Body of pancreas (tissue), 4 donors: ENCODE results near the gene CA12. TPM values are rescaled to one million over a fixed set of nuclear protein-coding genes. Genes with fewer than 3 reads are reported as not detected.

Experiments used
- ATAC-seq: fragments of 150-250 bp; one replicate; pipeline ENCODE4 v1.9.1; 2016
- DNase-seq, 4 donors: peaks; one replicate each; pipeline ENCODE4 v3.0.0-alpha.2; 2019
- H3K27ac ChIP-seq, 4 donors: fragments of 200-600 bp; sonication (generic); 1 replicate in 3 of 4; 2 replicates in 1 of 4; pipeline versions ENCODE4 v1.5.1 to v1.6.1; 2016 to 2019; ENCODE audit warnings: mild to moderate bottlenecking in 1 of 4, mixed read lengths in 1 of 4, moderate library complexity in 1 of 4
- H3K27me3 ChIP-seq, 2 donors: fragments of 200-600 bp; sonication (generic); one replicate each; pipeline ENCODE4 v1.6.0; 2016; ENCODE audit warnings: mild to moderate bottlenecking in 1 of 2
- H3K36me3 ChIP-seq, 2 donors: fragments of 200-600 bp; sonication (generic); replicated peaks in 1 of 2; 2 replicates each; pipeline ENCODE4 v1.5.1; 2016; ENCODE audit warnings: low read depth in 2 of 2; ENCODE audit not compliant: insufficient read depth in 1 of 2
- H3K4me1 ChIP-seq: fragments of 200-600 bp; sonication (generic); one replicate; pipeline ENCODE4 v1.6.0; 2016
- H3K4me3 ChIP-seq, 2 donors: fragments of 200-600 bp; sonication (generic); 1 replicate in 1 of 2; 2 replicates in 1 of 2; pipeline ENCODE4 v1.5.1; 2016 to 2019
- H3K9me3 ChIP-seq, 3 donors: fragments of 200-600 bp; sonication (generic); 1 replicate in 2 of 3; 2 replicates in 1 of 3; pipeline ENCODE4 v1.5.1; 2016
- POLR2A ChIP-seq, 3 donors: fragments of 450-650 bp; IDR thresholded peaks; one replicate each; pipeline ENCODE4 v1.6.1; 2016; ENCODE audit warnings: antibody characterized with exemption in 3 of 3, mild to moderate bottlenecking in 2 of 3
- WGBS, 2 donors: methylation state at CpG; one replicate each; pipeline ENCODE4 v1.1.5; 2017; 5-methylcytosine and 5-hydroxymethylcytosine counted together
- intact Hi-C: fragments of 100-400 bp; cut with DNase I; formaldehyde crosslinking; loops from one replicate; pipeline ENCODE4 v1.15.1; 2023
- total RNA-seq, 2 donors: library from RNA; depleted of rRNA; stranded (reverse); fragments of >200 nt; gene quantifications; one replicate each; pipeline ENCODE4 v1.1.0, GENCODE V29; 2016
- TF ChIP-seq, protein P1 (sequence below), 7 experiments: fragments of 450-650 bp in 4 of 7; fragments of 200-600 bp in 3 of 7; sonication (generic) in 3 of 7; IDR thresholded peaks; one replicate each; pipeline ENCODE4 v1.5.1; 2016 to 2019; ENCODE audit warnings: antibody characterized with exemption in 7 of 7

CA12 gene
- total RNA-seq, 2 donors from 2014 or later = 16.1 to 25.7 TPM

- Histone ChIP-seq H3K36me3 (no peaks in the 10 kb centered on the region), H3K9me3 (no peaks in the 10 kb centered on the region), H3K27me3 (no peaks in the 10 kb centered on the region), H3K4me1 (no peaks in the 10 kb centered on the region), H3K4me3 (no peak overlapping the region), H3K27ac (no peak overlapping the region)
- ATAC-seq = no peak
- TF ChIP-seq, protein P1, sequence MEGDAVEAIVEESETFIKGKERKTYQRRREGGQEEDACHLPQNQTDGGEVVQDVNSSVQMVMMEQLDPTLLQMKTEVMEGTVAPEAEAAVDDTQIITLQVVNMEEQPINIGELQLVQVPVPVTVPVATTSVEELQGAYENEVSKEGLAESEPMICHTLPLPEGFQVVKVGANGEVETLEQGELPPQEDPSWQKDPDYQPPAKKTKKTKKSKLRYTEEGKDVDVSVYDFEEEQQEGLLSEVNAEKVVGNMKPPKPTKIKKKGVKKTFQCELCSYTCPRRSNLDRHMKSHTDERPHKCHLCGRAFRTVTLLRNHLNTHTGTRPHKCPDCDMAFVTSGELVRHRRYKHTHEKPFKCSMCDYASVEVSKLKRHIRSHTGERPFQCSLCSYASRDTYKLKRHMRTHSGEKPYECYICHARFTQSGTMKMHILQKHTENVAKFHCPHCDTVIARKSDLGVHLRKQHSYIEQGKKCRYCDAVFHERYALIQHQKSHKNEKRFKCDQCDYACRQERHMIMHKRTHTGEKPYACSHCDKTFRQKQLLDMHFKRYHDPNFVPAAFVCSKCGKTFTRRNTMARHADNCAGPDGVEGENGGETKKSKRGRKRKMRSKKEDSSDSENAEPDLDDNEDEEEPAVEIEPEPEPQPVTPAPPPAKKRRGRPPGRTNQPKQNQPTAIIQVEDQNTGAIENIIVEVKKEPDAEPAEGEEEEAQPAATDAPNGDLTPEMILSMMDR (IDR thresholded peaks at IDR 0.05) = no peak
- TF ChIP-seq POLR2A (IDR thresholded peaks at IDR 0.05) = no peak
- WGBS, 2 donors = 85 to 88% methylated on average over 3 of the region's 3 CpGs
- intact Hi-C loops = no loop called here
- DNase-seq = no peak
Measured at GRCh38 chr15:63340878-63341277, 40.8 kb downstream of the CA12 start.

DNA sequence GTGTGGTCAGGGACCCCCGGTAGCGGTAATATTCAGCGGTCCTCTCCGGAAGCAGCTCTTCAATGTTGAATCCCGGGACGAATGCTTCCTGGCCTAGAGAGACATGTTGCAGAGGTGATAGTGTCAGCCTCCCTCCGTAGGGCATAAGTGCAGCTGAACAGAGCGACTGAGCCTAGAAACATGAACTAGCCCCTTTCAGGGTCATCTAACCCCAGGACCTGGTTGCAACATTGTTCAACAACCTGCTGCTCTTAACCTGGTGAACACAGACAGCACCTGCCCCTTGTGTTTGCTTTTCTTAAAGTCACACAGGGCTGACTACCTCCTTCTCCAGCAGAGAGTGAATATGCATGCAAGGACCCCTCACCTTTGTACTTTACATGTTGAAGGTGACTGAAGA lies 41.3 kb downstream of the CA12 start:
- DNase-seq = no peak

DNA sequence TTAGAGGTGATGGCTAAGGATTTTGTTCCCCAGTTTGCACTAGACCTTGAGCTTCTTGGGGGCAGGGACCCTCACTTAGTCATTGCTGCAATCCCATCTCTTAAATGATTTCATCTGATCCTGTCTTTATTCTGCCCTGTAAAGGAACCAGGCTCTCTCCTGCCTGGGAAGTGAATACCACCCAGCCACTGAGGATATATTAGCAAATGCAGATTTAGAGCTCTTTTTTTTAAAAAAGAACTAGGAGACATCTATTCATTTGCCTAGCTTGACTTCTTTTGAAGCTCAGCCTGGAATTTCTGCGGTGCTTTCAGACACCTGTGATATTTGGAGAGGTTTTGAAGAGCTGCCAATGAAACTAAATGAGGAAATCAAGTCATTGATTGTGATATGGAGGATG lies 41.8 kb downstream of the CA12 start:
- Histone ChIP-seq H3K9me3 (no peaks in the 10 kb centered on the region), H3K27me3 (no peaks in the 10 kb centered on the region), H3K4me1 (no peaks in the 10 kb centered on the region), H3K4me3 (no peak overlapping the region), H3K27ac (no peak overlapping the region), H3K36me3 (no peaks in the 10 kb centered on the region)
- DNase-seq (no peak), ATAC-seq (no peak)
- TF ChIP-seq, protein P1 (IDR thresholded peaks at IDR 0.05) = no peak
- no peak for TF ChIP-seq POLR2A (IDR thresholded peaks at IDR 0.05)
- intact Hi-C loops = no loop called here
- WGBS, 2 donors = 55 to 73% methylated on average over 1 of the region's 1 CpG

More for the DNA sequence above, 41.3 kb downstream of the CA12 start:
- TF ChIP-seq, protein P1 (IDR thresholded peaks at IDR 0.05) = no peak
- no peak for TF ChIP-seq POLR2A (IDR thresholded peaks at IDR 0.05)
- Histone ChIP-seq H3K4me3 (no peak overlapping the region), H3K27ac (no peak overlapping the region), H3K4me1 (no peaks in the 10 kb centered on the region), H3K27me3 (no peaks in the 10 kb centered on the region), H3K9me3 (no peaks in the 10 kb centered on the region), H3K36me3 (no peaks in the 10 kb centered on the region)
- ATAC-seq = no peak
- intact Hi-C loops = no loop called here
- WGBS, 2 donors = 75 to 78% methylated on average over 8 of the region's 8 CpGs

- Histone ChIP-seq H3K4me1 (no peaks in the 10 kb centered on the region), H3K27me3 (no peaks in the 10 kb centered on the region), H3K9me3 (no peaks in the 10 kb centered on the region), H3K4me3 (no peak overlapping the region), H3K36me3 (no peaks in the 10 kb centered on the region), H3K27ac (no peak overlapping the region)
- TF ChIP-seq, protein P1 (IDR thresholded peaks at IDR 0.05) = no peak
- TF ChIP-seq POLR2A (IDR thresholded peaks at IDR 0.05) = no peak
- ATAC-seq = no peak
- 86 to 88% methylated on average over 8 to 10 of the region's 10 CpGs for WGBS, 2 donors
- intact Hi-C loops = no loop called here
- no peak for DNase-seq
Measured at GRCh38 chr15:63339006-63339766, 42.5 kb downstream of the CA12 start.

DNA sequence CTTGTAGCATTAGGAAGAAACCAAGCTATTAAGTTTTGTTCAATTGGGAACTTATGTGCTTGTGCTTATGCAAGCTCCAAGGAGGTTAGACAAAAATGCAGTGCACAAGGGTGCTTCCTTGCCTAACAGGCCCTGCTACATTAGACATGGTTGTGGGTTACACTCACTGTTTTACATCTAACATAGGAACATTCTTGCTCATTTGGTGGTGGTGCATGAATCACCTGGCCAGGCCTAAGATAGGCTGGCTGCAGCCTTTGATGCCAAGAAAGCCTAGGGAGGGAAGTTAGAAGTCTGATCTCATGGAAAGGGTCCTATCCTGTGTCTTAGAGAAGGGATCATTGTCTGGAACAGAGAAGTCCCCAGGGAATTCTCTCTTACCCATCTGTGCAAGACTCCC lies 43.5 kb downstream of the CA12 start:
- TF ChIP-seq, protein P1 (IDR thresholded peaks at IDR 0.05) = no peak
- TF ChIP-seq POLR2A (IDR thresholded peaks at IDR 0.05) = no peak
- Histone ChIP-seq H3K27me3 (no peaks in the 10 kb centered on the region), H3K36me3 (no peaks in the 10 kb centered on the region), H3K4me1 (no peaks in the 10 kb centered on the region), H3K4me3 (no peak overlapping the region), H3K27ac (no peak overlapping the region), H3K9me3 (no peaks in the 10 kb centered on the region)
- DNase-seq (no peak), ATAC-seq (no peak)
- intact Hi-C loops = no loop called here
